Activated CD4-positive, alpha-beta T cell treated with anti-CD3 and anti-CD28 coated beads, Interleukin-2, amount 10 ng/mL, durations not matched to agents 24 days and 14 days (primary cell): ENCODE measurements around the gene HOXA1. TPM values are rescaled to one million over a fixed set of nuclear protein-coding genes. Genes with fewer than 3 reads are reported as not detected.

Experiments used
- DNase-seq: peaks from one replicate; pipeline ENCODE4 v3.0.0; 2022
- H3K27ac Mint-ChIP-seq: one replicate; pipeline ENCODE4 v1.8.0; 2022; ENCODE audit warnings: mild to moderate bottlenecking, mixed read lengths
- H3K27me3 Mint-ChIP-seq: one replicate; pipeline ENCODE4 v1.8.0; 2022; ENCODE audit warnings: mixed read lengths
- H3K36me3 Mint-ChIP-seq: one replicate; pipeline ENCODE4 v1.8.0; 2022; ENCODE audit warnings: low read depth, mild to moderate bottlenecking, mixed read lengths
- H3K4me1 Mint-ChIP-seq: one replicate; pipeline ENCODE4 v1.8.0; 2021; ENCODE audit warnings: mixed read lengths
- H3K4me3 Mint-ChIP-seq: one replicate; pipeline ENCODE4 v1.8.0; 2022; ENCODE audit warnings: mild to moderate bottlenecking, moderate library complexity, mixed read lengths
- H3K9me3 Mint-ChIP-seq: one replicate; pipeline ENCODE4 v1.8.0; 2021; ENCODE audit warnings: mixed read lengths
- intact Hi-C: fragments of 100-400 bp; cut with micrococcal nuclease; formaldehyde crosslinking; loops from one replicate; pipeline ENCODE4 v1.15.1; 2023
- total RNA-seq: library from RNA; stranded (reverse); gene quantifications from 2 replicates; pipeline ENCODE4 v1.2.3, GENCODE V29; 2022

Gene HOXA1
- total RNA-seq = 0.09 and 0.16 TPM in 2 replicates

GRCh38 chr7:27095897-27096767, at the start of gene HOXA1:
HOXA1 (minus strand) TSS chr7:27096000; CDS start chr7:27095912, 88 bp downstream.
- H3K9me3 Mint-ChIP-seq = peaks cover 7% of the 10 kb centered on the region
- H3K27ac Mint-ChIP-seq = peak within 1 kb of the TSS; percentile 62
- H3K4me3 Mint-ChIP-seq = peak within 1 kb of the TSS; percentile 85
- H3K36me3 Mint-ChIP-seq = peaks cover 12% of the 10 kb centered on the region
- peaks cover 90% of the 10 kb centered on the region for H3K27me3 Mint-ChIP-seq
- DNase-seq = peak; percentile 88
- H3K4me1 Mint-ChIP-seq = peaks cover 17% of the 10 kb centered on the region
- intact Hi-C loops = loop anchor here (2.0 to 5.0 kb wide), 6 partner anchors 36 to 1235 kb away; partner anchors contain the start of genes EVX1, HOXA4 and SKAP2

- no peak overlapping the region for H3K27ac Mint-ChIP-seq
Measured at GRCh38 chr7:27145165-27145913, 49.5 kb upstream of the HOXA1 start.

GRCh38 chr7:27144781-27145164, 49.0 kb upstream of the HOXA1 start:
- Mint-ChIP-seq H3K27ac (no peak overlapping the region), H3K36me3 (no peaks in the 10 kb centered on the region), H3K4me3 (no peak overlapping the region), H3K4me1 (peaks cover 2% of the 10 kb centered on the region), H3K27me3 (peaks cover 32% of the 10 kb centered on the region), H3K9me3 (no peaks in the 10 kb centered on the region)
- DNase-seq = no peak
- intact Hi-C loops = no loop called here

More at GRCh38 chr7:27145165-27145913, 49.5 kb upstream of the HOXA1 start:
- Mint-ChIP-seq H3K4me3 (no peak overlapping the region), H3K4me1 (peaks cover 2% of the 10 kb centered on the region), H3K9me3 (no peaks in the 10 kb centered on the region), H3K36me3 (no peaks in the 10 kb centered on the region), H3K27me3 (peaks cover 36% of the 10 kb centered on the region)
- intact Hi-C loops = no loop called here
- DNase-seq = no peak

GRCh38 chr7:27143950-27144780, 48.4 kb upstream of the HOXA1 start:
- Mint-ChIP-seq H3K4me1 (peaks cover 2% of the 10 kb centered on the region), H3K36me3 (no peaks in the 10 kb centered on the region), H3K4me3 (no peak overlapping the region), H3K27me3 (peaks cover 27% of the 10 kb centered on the region), H3K27ac (no peak overlapping the region), H3K9me3 (no peaks in the 10 kb centered on the region)
- intact Hi-C loops = no loop called here
- no peak for DNase-seq

- no peak within 1 kb of the TSS for H3K27ac Mint-ChIP-seq
- peaks cover 24% of the 10 kb centered on the region for H3K27me3 Mint-ChIP-seq
- intact Hi-C loops = no loop called here
- DNase-seq = no peak
- H3K4me1 Mint-ChIP-seq = peaks cover 2% of the 10 kb centered on the region
- H3K4me3 Mint-ChIP-seq = no peak within 1 kb of the TSS
- H3K9me3 Mint-ChIP-seq = no peaks in the 10 kb centered on the region
- H3K36me3 Mint-ChIP-seq = no peaks in the 10 kb centered on the region
Measured at GRCh38 chr7:27143023-27143949, 47.5 kb upstream of the HOXA1 start, which contains the start of gene HOXA5. HOXA5 (minus strand) TSS chr7:27143681; CDS start chr7:27143607, 74 bp downstream.

GRCh38 chr7:27142580-27143022, 46.8 kb upstream of the HOXA1 start:
- Mint-ChIP-seq H3K9me3 (no peaks in the 10 kb centered on the region), H3K4me3 (no peak overlapping the region), H3K27ac (no peak overlapping the region), H3K36me3 (no peaks in the 10 kb centered on the region), H3K27me3 (peaks cover 25% of the 10 kb centered on the region), H3K4me1 (no peaks in the 10 kb centered on the region)
- DNase-seq = no peak
- intact Hi-C loops = no loop called here

- Mint-ChIP-seq H3K4me3 (no peak overlapping the region), H3K4me1 (no peaks in the 10 kb centered on the region), H3K27me3 (peaks cover 26% of the 10 kb centered on the region), H3K27ac (no peak overlapping the region), H3K36me3 (no peaks in the 10 kb centered on the region), H3K9me3 (no peaks in the 10 kb centered on the region)
- intact Hi-C loops = no loop called here
- DNase-seq = no peak
Measured at GRCh38 chr7:27141923-27142579, 46.3 kb upstream of the HOXA1 start.

- Mint-ChIP-seq H3K27me3 (peaks cover 23% of the 10 kb centered on the region), H3K27ac (no peak overlapping the region), H3K4me3 (no peak overlapping the region), H3K9me3 (no peaks in the 10 kb centered on the region), H3K36me3 (no peaks in the 10 kb centered on the region), H3K4me1 (no peaks in the 10 kb centered on the region)
- DNase-seq = no peak
- intact Hi-C loops = no loop called here
Measured at GRCh38 chr7:27141137-27141922, 45.5 kb upstream of the HOXA1 start.

GRCh38 chr7:27140126-27140857, 44.5 kb upstream of the HOXA1 start:
- Mint-ChIP-seq H3K4me3 (no peak overlapping the region), H3K36me3 (no peaks in the 10 kb centered on the region), H3K4me1 (no peaks in the 10 kb centered on the region), H3K9me3 (no peaks in the 10 kb centered on the region), H3K27me3 (peaks cover 27% of the 10 kb centered on the region), H3K27ac (no peak overlapping the region)
- intact Hi-C loops = no loop called here
- no peak for DNase-seq

- Mint-ChIP-seq H3K27me3 (peaks cover 32% of the 10 kb centered on the region), H3K27ac (no peak overlapping the region), H3K9me3 (no peaks in the 10 kb centered on the region), H3K4me3 (no peak overlapping the region), H3K4me1 (peaks cover 6% of the 10 kb centered on the region), H3K36me3 (no peaks in the 10 kb centered on the region)
- DNase-seq = no peak
- intact Hi-C loops = no loop called here
Measured at GRCh38 chr7:27139334-27140125, 43.7 kb upstream of the HOXA1 start.

- Mint-ChIP-seq H3K27me3 (peaks cover 34% of the 10 kb centered on the region), H3K36me3 (no peaks in the 10 kb centered on the region), H3K27ac (no peak overlapping the region), H3K4me1 (peaks cover 12% of the 10 kb centered on the region), H3K9me3 (no peaks in the 10 kb centered on the region), H3K4me3 (no peak overlapping the region)
- DNase-seq = no peak
- intact Hi-C loops = no loop called here
Measured at GRCh38 chr7:27138985-27139333, 43.2 kb upstream of the HOXA1 start.
